H1 (cell line): ENCODE data around the gene PPP2R2C. TPM values are rescaled to one million over a fixed set of nuclear protein-coding genes. Genes with fewer than 3 reads are reported as not detected.

ENCODE experiments used
- BRCA1 ChIP-seq: IDR thresholded peaks from 2 replicates; pipeline ENCODE4 v1.6.1; 2012; ENCODE audit warnings: low read depth, low read length, improper control_type of control experiment
- CHD7 ChIP-seq: fragments of 300-600 bp; sonication (generic); IDR thresholded peaks from 2 replicates; pipeline ENCODE4 v1.7.1; 2012; ENCODE audit warnings: low read length, moderate library complexity, mild to moderate bottlenecking, inconsistent platforms; ENCODE audit not compliant: insufficient replicate concordance
- polyA plus RNA-seq, 7 experiments: library from polyadenylated mRNA; depleted of rRNA in 3 of 7; stranded (reverse) in 5 of 7; unstranded in 2 of 7; fragments of >200 nt in 5 of 7; fragments of 200-250 nt in 2 of 7; gene quantifications; 1 replicate in 5 of 7; 2 replicates in 1 of 7; 4 replicates in 1 of 7; pipeline versions ENCODE4 v1.2.1 to v1.2.3, GENCODE V29; 2011 to 2013; ENCODE audit warnings: missing spikeins in 2 of 7, mixed read lengths in 2 of 7
- total RNA-seq: library from RNA; stranded (reverse); fragmentation: NEBNext Ultra II Directional; extraction: Animal tissue kit (Norgen Biotek cat#: 25700); gene quantifications from 2 replicates; pipeline ENCODE4 v1.2.1, GENCODE V29; 2021

Gene PPP2R2C
- total and polyA plus RNA-seq, 2 of the 8 experiments (the other 6 are each of a cell fraction or from before 2014, with no cell fraction given), result 6.4 TPM

- TF ChIP-seq CHD7 (no peak), BRCA1 (no peak)
These were observed 25.4 kb upstream of the PPP2R2C start (continued) for GRCh38 chr4:6497796-6498195.
